Kidney capillary endothelial cell (primary cell): ENCODE data around the gene GTF2H2C.
A peak's percentile ranks its signal among the peaks of the same experiment; 100 is the strongest.
"Not testable (repeated sequence)": the region's sequence is repeated elsewhere in the genome, so short reads cannot be mapped to it uniquely, and the experiment has no call there.

ENCODE experiments used
- DNase-seq: peaks from one replicate; pipeline ENCODE4 v3.0.0-alpha.2; 2018; ENCODE audit warnings: low spot score

Gene GTF2H2C

DNA sequence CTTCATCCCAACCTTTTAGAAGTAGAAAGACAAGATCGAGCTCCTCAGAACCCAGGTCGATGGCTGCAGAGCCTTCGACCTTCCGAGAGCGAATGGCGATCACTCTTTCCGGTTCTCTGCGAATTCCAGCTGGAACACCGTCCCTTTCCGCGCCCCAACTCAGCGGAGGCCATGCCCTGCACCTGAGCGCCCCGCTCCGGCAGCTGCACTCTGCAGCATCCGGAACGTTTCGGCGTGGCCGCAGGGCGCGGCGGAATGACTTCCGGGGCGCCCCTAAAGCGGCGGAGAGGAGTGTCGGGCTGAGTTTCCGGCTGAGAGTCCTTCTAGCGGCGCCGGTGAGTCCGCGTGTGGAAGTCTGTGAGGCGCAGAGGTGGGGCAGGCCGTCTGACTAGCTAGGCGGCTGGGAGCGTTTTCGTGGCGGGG lies at the start of gene GTF2H2C:
Gene GTF2H2C (plus strand): TSS at position 284 of the 423 bp plus-strand sequence. CDS start 4,942 bp downstream, outside the sequence.
- peak; percentile 33 for DNase-seq

DNA sequence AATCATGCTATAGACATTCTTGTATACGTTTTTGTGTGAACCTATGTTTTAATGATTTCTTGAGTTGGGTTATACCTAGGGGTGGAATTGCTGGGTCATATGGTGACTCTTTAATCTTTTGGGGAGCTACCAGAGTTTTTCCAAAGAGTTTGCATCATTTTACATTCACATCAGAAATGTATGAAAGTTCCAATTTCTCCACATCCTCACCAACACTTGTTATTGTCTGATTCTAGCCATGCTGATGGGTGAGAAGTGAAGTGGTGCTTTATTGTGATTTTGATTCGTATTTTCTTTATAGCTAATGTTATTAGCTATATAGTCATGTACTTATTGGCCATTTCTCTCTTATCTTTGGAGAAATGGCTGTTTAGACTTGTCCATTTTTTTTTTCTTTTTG lies 49.3 kb upstream of the GTF2H2C start:
- DNase-seq: no peak

GRCh38 chr5:69512740-69513260 lies 47.2 kb upstream of the GTF2H2C start:
- DNase-seq: no peak

- not testable (repeated sequence) for DNase-seq
Measured at GRCh38 chr5:69515570-69515969, 44.4 kb upstream of the GTF2H2C start.

GRCh38 chr5:69516769-69517168 lies 43.2 kb upstream of the GTF2H2C start:
- no peak for DNase-seq

DNA sequence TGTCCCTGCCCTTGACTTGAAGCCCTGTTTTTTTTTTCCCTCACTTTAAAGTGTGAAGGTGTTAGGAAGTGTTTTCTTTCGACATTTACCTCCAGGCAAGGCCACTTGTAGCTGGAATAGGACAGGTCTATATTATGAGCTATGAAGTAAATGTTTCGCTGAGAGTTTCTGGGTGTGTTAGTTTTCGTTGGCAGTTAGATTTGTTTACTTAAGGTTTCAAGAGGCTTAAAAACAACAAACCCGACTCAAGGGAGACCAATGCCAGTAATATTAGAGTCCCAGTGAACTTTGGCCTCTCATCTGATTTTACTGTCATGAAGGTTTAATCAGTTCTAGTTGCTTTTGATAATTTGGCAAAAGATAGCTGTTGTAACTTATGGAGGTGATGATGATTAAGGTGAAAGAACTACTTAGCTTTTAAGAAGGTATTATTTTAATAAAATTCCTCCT lies 42.2 kb upstream of the GTF2H2C start:
- DNase-seq: no peak

GRCh38 chr5:69519285-69519684 lies 40.7 kb upstream of the GTF2H2C start:
- DNase-seq: no peak

- no peak for DNase-seq
Measured at GRCh38 chr5:69522035-69522434, 38.0 kb upstream of the GTF2H2C start.

GRCh38 chr5:69525490-69525889 lies 34.5 kb upstream of the GTF2H2C start:
- no peak for DNase-seq

GRCh38 chr5:69526660-69527059 lies 33.3 kb upstream of the GTF2H2C start:
- no peak for DNase-seq

GRCh38 chr5:69527128-69527770 lies 32.7 kb upstream of the GTF2H2C start:
- DNase-seq: no peak

GRCh38 chr5:69528035-69528434 lies 32.0 kb upstream of the GTF2H2C start:
- DNase-seq: no peak

DNA sequence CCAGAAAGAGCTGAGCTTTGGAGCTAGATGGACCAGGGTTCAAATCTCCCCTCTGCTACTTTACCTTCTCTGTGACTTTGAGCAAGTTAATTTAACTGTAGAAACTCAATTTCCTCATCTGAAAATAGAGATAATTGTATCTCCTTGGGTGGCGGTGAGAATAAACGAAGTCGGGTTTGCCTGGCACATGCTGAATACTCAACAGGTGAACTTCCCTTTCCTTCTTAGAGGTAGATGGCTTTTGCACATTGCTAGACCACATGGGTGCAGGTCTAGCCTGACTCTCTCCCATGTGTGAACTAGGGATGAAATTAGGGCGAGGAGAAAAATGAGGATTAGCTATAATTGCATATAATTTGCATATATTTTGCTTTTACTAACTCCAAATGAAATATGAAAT lies 31.4 kb upstream of the GTF2H2C start:
- DNase-seq: no peak

- no peak for DNase-seq
Measured at GRCh38 chr5:69530561-69531405, 29.2 kb upstream of the GTF2H2C start.

GRCh38 chr5:69531406-69531801 lies 28.6 kb upstream of the GTF2H2C start:
- DNase-seq: no peak

- not testable (repeated sequence) for DNase-seq
Measured at GRCh38 chr5:69537911-69538310, 22.1 kb upstream of the GTF2H2C start.

DNA sequence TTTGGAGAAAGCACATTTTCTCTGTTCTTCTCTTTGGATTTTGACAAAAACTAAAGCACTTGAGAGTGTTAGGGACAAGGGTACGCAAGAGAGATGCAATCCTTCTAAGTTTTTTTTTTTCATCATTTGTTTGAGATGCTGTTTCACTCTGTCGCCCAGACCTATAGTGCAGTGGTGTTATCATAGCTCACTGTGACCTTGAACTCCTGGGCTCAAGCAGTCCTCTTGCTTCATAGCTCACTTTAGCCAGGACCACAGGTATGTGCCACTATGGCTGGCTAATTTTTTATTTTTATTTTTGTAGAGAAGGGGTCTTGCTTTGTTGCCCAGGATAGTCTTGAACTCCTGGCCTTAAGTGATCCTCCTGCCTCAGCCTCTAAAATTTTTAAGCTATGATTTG lies 21.3 kb upstream of the GTF2H2C start:
- DNase-seq: not testable (repeated sequence)

- not testable (repeated sequence) for DNase-seq
Measured at GRCh38 chr5:69541347-69541746, 18.6 kb upstream of the GTF2H2C start.

DNA sequence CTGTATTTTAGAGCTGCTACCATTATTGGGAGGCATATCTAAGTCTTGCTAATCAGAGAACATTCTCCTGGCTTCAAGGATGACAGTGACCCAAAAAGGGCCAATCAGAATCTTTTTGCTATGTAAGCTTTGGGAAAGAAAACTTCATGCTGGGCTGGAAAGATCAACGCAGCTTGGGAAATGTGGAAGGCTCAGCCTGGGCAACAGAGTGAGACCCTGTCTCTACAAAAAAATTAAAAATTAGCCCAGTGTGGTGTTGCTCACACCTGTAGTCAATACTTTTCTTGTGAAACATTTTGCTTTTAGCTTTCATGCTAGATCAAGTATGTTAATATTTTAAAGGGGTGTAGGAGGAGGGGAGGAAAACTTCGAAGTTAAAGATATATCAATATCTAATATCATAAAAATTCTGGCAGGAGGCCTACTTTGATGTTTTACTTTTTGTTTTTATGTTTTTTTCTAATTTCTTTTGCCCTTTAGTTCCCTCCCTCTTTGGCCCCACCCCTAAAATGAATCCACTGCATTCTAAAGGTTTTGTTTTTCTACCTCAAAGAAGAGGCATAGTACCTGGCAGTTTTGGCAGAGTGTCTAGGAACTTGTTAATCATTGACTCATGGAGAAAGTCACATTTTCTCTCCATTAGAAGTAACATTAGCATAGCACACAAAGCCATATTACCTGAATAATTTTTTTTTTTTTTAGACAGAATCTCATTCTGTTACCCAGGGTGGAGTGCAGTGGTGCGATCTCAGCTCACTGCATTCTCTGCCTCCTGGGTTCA lies 17.0 kb upstream of the GTF2H2C start:
- not testable (repeated sequence) for DNase-seq

- DNase-seq: not testable (repeated sequence)
Measured at GRCh38 chr5:69544602-69545001, 15.4 kb upstream of the GTF2H2C start.

DNA sequence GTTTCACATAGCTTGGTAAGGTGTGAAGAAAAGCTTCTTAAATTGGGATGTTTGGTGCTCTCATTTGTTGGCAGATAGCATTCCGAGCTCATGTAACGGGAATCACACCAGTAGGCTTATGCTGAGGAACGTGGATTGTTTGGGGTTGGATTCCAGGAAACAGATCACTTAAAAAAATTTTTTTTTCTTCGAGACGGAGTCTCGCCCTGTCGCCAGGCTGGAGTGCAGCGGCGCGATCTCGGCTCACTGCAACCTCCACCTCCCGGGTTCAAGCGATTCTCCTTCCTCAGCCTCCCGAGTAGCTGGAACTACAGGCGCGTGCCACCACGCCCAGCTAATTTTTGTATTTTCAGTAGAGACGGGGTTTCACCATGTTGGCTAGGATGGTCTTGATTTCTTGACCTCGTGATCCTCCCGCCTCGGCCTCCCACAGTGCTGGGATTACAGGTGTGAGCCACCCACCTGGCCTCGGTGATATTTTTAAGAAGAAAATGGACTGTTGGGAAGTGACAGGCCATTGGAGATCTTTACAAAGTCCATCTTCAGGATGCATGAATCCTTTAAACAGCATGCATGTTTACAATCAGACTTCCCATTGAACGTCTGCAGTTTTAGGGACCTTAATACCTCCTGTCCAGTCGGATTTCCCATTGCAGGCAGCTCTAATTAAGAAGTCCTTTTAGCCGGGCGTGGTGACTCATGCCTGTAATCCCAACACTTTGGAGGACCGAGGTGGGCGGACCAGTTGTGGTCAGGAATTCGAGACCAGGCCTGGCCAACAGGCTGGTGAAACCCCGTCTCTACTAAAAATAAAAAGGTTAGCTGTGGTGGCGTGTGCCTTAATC lies 818 bp downstream of the GTF2H2C start:
- not testable (repeated sequence) for DNase-seq
